HepG2 (cell line): ENCODE results near the gene ATP11A. TPM values are rescaled to one million over a fixed set of nuclear protein-coding genes. Genes with fewer than 3 reads are reported as not detected.
A peak's percentile ranks its signal among the peaks of the same experiment; 100 is the strongest.

Experiments used
- ATAC-seq: fragments of 200-7000 bp; cut with Tn5 transposase; 3 replicates; pipeline ENCODE4 v1.9.1; 2020; ENCODE audit warnings: mild to moderate bottlenecking, moderate library complexity
- BruUV-seq: library from RNA; stranded (reverse); fragments of 400-500 nt; replicated peaks from 2 replicates; lab custom pipeline; 2021; lab: Mats Ljungman, UMichigan
- CTCF ChIA-PET: fragments of 300-600 bp; formaldehyde crosslinking; extraction: SDS; loops from one replicate; lab custom pipeline; 2021; ENCODE audit warnings: low total read pairs, inconsistent platforms, low intra/inter-chr PET ratio; lab: Yijun Ruan, JAX
- POLR2A ChIA-PET: fragments of 350-600 bp; sonication (Branson Sonifier 250); formaldehyde crosslinking; loops from one replicate; lab custom pipeline; 2020; ENCODE audit warnings: antibody characterized with exemption, inconsistent platforms; lab: Yijun Ruan, JAX
- DNase-seq: peaks from one replicate; pipeline ENCODE4 v3.0.0-alpha.2; 2015; ENCODE audit warnings: low spot score
- FAIRE-seq: peaks from 3 replicates; lab custom pipeline; 2011; peaks lifted over from hg19 to GRCh38; lab: Jason Lieb, UNC
- H2AFZ ChIP-seq: one replicate; pipeline ENCODE4 v1.6.1; 2011; ENCODE audit warnings: low read length, inconsistent platforms
- H3K27ac ChIP-seq: fragments of 300-600 bp; 3 replicates; pipeline ENCODE4 v1.8.0; 2011; ENCODE audit warnings: mixed run types, mild to moderate bottlenecking, mixed read lengths, low read length, inconsistent platforms; ENCODE audit not compliant: insufficient read depth; ENCODE audit errors: extremely low read length
- H3K27me3 ChIP-seq, 2 experiments: fragments of 200-600 bp in 1 of 2; 2 replicates in 1 of 2; 3 replicates in 1 of 2; pipeline versions ENCODE4 v1.6.0 to v1.8.0; 2011; ENCODE audit warnings: low read length in 2 of 2, mild to moderate bottlenecking in 2 of 2, moderate library complexity in 2 of 2, inconsistent platforms in 1 of 2; ENCODE audit not compliant: insufficient read depth in 2 of 2, control insufficient read depth in 1 of 2
- H3K36me3 ChIP-seq, 2 experiments: fragments of 200-600 bp in 1 of 2; replicated peaks in 1 of 2; 2 replicates in 1 of 2; 3 replicates in 1 of 2; pipeline versions ENCODE4 v1.5.1 to v1.8.0; 2011; ENCODE audit warnings: low read length in 2 of 2, inconsistent platforms in 1 of 2; ENCODE audit not compliant: insufficient read depth in 2 of 2, control insufficient read depth in 1 of 2
- H3K4me1 ChIP-seq: 2 replicates; pipeline ENCODE4 v1.5.1; 2012; ENCODE audit warnings: low read length, inconsistent platforms; ENCODE audit not compliant: insufficient read depth
- H3K4me2 ChIP-seq: 2 replicates; pipeline ENCODE4 v1.6.0; 2011; ENCODE audit warnings: low read depth, low read length, inconsistent platforms
- H3K4me3 ChIP-seq, 3 experiments: fragments of 200-600 bp in 1 of 3; sonication (generic), shearing (Covaris generic) in 1 of 3; replicated peaks in 1 of 3; 2 replicates each; pipeline ENCODE4 v1.5.1; 2011 to 2016; ENCODE audit warnings: low read length in 3 of 3, inconsistent platforms in 2 of 3, low read depth in 2 of 3, mild to moderate bottlenecking in 2 of 3, control low read depth in 1 of 3, mixed read lengths in 1 of 3; ENCODE audit not compliant: insufficient read depth in 1 of 3
- H3K79me2 ChIP-seq: one replicate; pipeline ENCODE4 v1.6.1; 2011; ENCODE audit warnings: low read length, inconsistent platforms; ENCODE audit not compliant: insufficient read depth
- H3K9ac ChIP-seq: 2 replicates; pipeline ENCODE4 v1.6.0; 2011; ENCODE audit warnings: mild to moderate bottlenecking, low read depth, low read length, inconsistent platforms; ENCODE audit not compliant: insufficient read depth
- H3K9me3 ChIP-seq: 2 replicates; pipeline ENCODE4 v1.5.1; 2012; ENCODE audit warnings: mild to moderate bottlenecking, low read length
- H4K20me1 ChIP-seq: 2 replicates; pipeline ENCODE4 v1.6.0; 2011; ENCODE audit warnings: inconsistent platforms, mild to moderate bottlenecking, low read length, moderate library complexity; ENCODE audit not compliant: insufficient read depth
- AGO2 ChIP-seq: fragments of 200-400 bp; formaldehyde crosslinking; optimal IDR thresholded peaks from 2 replicates; pipeline ENCODE3; 2017; ENCODE audit warnings: mild to moderate bottlenecking, low read depth, low read length, moderate library complexity
- HNRNPL ChIP-seq: fragments of 200-400 bp; formaldehyde crosslinking; IDR thresholded peaks from 2 replicates; pipeline ENCODE4 v1.6.1; 2017; ENCODE audit warnings: mild to moderate bottlenecking, low read depth, low read length
- ZNF256 ChIP-seq: sonication (generic); formaldehyde crosslinking; conservative IDR thresholded peaks from 2 replicates; pipeline ENCODE4 v1.4.0; 2020; ENCODE audit warnings: missing genetic modification reagents
- WGBS: methylation state at CpG from one replicate; pipeline ENCODE4 v1.1.6; 2017; ENCODE audit warnings: low lambda C conversion rate; 5-methylcytosine and 5-hydroxymethylcytosine counted together
- in situ Hi-C: cut with HindIII; loops from 2 replicates; pipeline ENCODE4 v1.10.0; 2017; ENCODE audit warnings: low pct_unique_long_range_greater_than_20kb; ENCODE audit not compliant: extremely low pct_ligation_motif_present
- intact Hi-C: fragments of 100-400 bp; cut with micrococcal nuclease; formaldehyde crosslinking; loops from one replicate; pipeline ENCODE4 v1.10.0; 2022; ENCODE audit not compliant: unreplicated experiment
- polyA plus RNA-seq, 8 experiments: library from polyadenylated mRNA; depleted of rRNA in 3 of 8; stranded (reverse) in 7 of 8; unstranded in 1 of 8; fragments of >200 nt; fragmentation: Illumina TruSeq in 4 of 8; extraction: Trizol in 4 of 8; gene quantifications; 2 replicates each; pipeline versions ENCODE4 v1.2.1 to v1.2.3, GENCODE V29; 2011 to 2016; ENCODE audit warnings: low read depth in 4 of 8, missing spikeins in 1 of 8, mixed read lengths in 1 of 8; ENCODE audit not compliant: insufficient read depth in 1 of 8
- total RNA-seq, 5 experiments: library from RNA; depleted of rRNA; stranded (reverse); fragments of >200 nt; fragmentation: Illumina TruSeq; extraction: Trizol; gene quantifications; 2 replicates each; pipeline ENCODE4 v1.2.3, GENCODE V29; 2016; ENCODE audit warnings: low read depth in 1 of 5
- TF ChIP-seq, protein P1 (sequence below): sonication (generic); formaldehyde crosslinking; IDR thresholded peaks from 2 replicates; pipeline ENCODE4 v1.5.0; 2020; ENCODE audit warnings: missing genetic modification reagents, mild to moderate bottlenecking, borderline replicate concordance

Gene ATP11A
- total and polyA plus RNA-seq, 2 of the 13 experiments (the other 11 are each of a cell fraction or from before 2014, with no cell fraction given), result 18.4 to 20.1 TPM

DNA sequence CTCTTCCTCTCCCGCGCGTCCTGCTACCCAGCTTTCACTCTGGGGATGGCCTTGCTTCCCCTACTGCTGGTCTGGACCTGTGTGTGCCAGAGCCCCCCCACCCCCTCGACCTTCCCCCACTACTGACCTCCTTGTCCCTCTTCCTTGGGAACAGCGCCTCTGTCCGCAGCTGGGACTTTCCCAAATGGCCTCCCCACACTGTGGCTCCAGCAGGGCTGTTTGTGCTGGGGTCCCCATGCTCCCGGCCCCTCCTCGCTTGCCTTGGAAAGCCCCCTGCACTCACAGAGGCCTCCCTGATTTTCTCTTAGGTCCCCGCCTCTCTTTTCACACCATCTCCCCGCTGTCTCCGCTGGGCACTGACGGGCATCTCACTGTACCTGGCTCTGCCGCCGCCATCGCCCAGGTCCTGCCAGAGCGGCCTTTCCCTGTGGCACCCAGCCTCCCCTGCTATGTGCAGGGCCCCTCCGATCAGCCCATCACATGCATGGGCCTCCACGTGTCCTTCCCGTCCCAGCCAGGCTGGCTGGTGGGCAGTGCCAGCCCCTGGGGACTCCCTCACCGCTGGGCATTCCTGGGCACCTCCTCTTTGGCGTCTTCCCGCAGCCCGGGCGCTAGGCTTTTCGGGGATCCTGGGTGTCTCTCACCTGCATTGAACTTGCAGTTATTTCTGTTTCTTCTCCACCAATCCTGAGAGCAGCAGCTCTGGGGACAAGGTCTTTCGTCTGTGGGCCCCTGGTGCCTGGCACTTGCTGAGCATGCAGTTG lies 118.7 kb downstream of the ATP11A start:
- BruUV-seq, result no TSS peak
- POLR2A ChIA-PET, result no interaction called here
- no peaks in the 10 kb centered on the region for H3K27me3 ChIP-seq
- H3K4me1 ChIP-seq, result no peaks in the 10 kb centered on the region
- H3K9ac ChIP-seq, result no peak overlapping the region
- 91% methylated on average over 23 of the region's 26 CpGs for WGBS
- H3K4me3 ChIP-seq, result no peak overlapping the region
- no peak overlapping the region for H3K27ac ChIP-seq
- no peak for FAIRE-seq
- peak; percentile 21; the same call in 2 of the 3 replicates for ATAC-seq
- H3K9me3 ChIP-seq, result no peaks in the 10 kb centered on the region
- TF ChIP-seq HNRNPL, result 0 out of 2 replicates have a peak, but pooled peaks have one; percentile 38
- TF ChIP-seq, protein P1, sequence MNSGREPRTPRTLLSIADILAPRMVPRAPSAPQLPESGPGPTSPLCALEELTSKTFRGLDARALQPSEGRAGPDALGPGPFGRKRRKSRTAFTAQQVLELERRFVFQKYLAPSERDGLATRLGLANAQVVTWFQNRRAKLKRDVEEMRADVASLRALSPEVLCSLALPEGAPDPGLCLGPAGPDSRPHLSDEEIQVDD (CRISPR knock-in tag), result no peak
- no peaks in the 10 kb centered on the region for H3K79me2 ChIP-seq
- intact Hi-C loops, result no loop called here
- no peak overlapping the region for H3K4me2 ChIP-seq
- CTCF ChIA-PET, result no interaction called here
- no peak overlapping the region for H2AFZ ChIP-seq
- H4K20me1 ChIP-seq, result peaks cover 7% of the 10 kb centered on the region; the same call in 1 of the 2 replicates
- no peak for DNase-seq
- in situ Hi-C loops, result no loop called here
- H3K36me3 ChIP-seq, result peaks cover 32 to 66% of the 10 kb centered on the region in 2 experiments

DNA sequence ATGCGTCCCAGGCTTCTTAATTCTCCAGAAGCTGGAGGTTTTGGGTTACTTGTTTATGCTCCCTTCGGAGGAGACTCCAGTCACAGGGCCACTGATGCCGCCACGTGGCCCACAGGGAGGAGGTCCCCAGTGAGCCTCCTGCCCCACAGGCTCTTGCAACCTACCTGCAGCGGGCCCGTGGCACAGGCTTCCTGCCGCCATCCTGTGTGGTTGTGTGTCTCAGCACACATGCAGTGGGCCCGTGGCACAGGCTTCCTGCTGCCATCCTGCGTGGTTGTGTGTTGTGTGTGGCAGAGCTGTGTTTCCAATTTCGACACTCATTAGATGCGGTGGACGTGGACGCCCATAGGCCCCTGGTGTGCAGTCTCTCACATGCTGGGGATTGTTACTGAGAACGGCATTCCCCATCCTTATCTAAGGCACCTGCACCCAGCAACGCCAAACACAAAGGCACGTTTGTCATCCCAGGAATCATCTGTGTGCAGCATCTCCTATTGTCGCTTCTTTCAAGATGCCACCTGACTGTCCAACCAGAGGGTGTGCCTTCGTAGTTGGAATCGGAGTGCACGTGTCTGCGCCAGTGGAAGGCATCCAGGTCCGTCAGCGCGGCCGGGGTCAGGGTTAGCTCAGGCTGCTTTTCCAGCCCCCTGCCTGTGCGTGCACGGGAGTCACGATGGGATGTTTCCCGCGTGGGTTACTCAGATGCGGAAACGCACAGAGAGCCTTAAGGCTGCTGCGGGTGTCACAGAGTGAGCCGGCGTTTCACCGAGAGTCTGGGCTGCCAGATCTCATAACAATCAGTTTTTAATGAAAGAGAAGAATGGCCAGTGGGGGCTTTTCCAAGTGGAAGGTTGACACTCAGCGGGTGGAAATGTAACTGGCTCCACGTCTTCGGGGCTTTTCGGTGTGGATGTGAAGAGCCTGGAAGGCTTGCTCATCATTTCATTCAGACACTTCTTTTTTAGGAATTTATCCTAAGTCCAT lies 119.8 kb downstream of the ATP11A start:
- no peaks in the 10 kb centered on the region for H3K79me2 ChIP-seq
- ATAC-seq, result no peak; the same call in 2 of the 3 replicates
- H3K36me3 ChIP-seq, result peaks cover 37 to 70% of the 10 kb centered on the region in 2 experiments
- no peak overlapping the region for H3K4me3 ChIP-seq
- H3K27ac ChIP-seq, result no peak overlapping the region
- H3K27me3 ChIP-seq, result no peaks in the 10 kb centered on the region
- H3K4me2 ChIP-seq, result no peak overlapping the region
- ChIA-PET POLR2A (no interaction called here), CTCF (no interaction called here)
- peaks cover 7% of the 10 kb centered on the region; the same call in 1 of the 2 replicates for H4K20me1 ChIP-seq
- H3K9ac ChIP-seq, result no peak overlapping the region
- BruUV-seq, result no TSS peak
- intact Hi-C loops, result no loop called here
- no peaks in the 10 kb centered on the region for H3K4me1 ChIP-seq
- DNase-seq, result no peak
- no peak overlapping the region for H2AFZ ChIP-seq
- TF ChIP-seq AGO2, result peak; percentile 22
- TF ChIP-seq ZNF256 (CRISPR knock-in tag), result no peak
- 94% methylated on average over 30 of the region's 40 CpGs for WGBS
- in situ Hi-C loops, result no loop called here
- FAIRE-seq, result no peak
- H3K9me3 ChIP-seq, result no peaks in the 10 kb centered on the region
